Measurements from ENCODE around the gene CHST12.

The CHST12 gene

DNA sequence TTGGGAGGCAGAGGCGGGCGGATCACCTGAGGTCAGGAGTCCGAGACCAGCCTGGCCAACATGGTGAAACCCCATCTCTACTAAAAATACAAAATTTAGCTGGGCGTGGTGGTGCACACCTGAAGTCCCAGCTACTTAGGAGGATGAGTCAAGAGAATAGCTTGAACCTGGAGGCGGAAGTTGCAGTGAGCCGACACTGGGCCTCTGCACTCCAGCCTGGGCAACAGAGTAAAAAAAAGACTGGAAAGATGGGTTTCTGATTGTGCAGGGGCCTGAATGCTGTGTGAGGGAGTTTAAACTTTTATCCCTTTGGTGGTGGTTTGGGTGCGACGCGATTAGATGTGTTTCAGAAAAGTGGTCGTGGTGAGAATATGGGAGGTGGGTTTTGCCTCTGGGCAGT is 1.8 kb downstream of the CHST12 start:
- TF ChIP-seq, protein P1, sequence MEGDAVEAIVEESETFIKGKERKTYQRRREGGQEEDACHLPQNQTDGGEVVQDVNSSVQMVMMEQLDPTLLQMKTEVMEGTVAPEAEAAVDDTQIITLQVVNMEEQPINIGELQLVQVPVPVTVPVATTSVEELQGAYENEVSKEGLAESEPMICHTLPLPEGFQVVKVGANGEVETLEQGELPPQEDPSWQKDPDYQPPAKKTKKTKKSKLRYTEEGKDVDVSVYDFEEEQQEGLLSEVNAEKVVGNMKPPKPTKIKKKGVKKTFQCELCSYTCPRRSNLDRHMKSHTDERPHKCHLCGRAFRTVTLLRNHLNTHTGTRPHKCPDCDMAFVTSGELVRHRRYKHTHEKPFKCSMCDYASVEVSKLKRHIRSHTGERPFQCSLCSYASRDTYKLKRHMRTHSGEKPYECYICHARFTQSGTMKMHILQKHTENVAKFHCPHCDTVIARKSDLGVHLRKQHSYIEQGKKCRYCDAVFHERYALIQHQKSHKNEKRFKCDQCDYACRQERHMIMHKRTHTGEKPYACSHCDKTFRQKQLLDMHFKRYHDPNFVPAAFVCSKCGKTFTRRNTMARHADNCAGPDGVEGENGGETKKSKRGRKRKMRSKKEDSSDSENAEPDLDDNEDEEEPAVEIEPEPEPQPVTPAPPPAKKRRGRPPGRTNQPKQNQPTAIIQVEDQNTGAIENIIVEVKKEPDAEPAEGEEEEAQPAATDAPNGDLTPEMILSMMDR (IDR thresholded peaks at IDR 0.05; ENCODE audit: insufficient read depth, low read depth, low read length, missing control alignments): no peak
- no peak overlapping the region for H3K4me3 ChIP-seq (ENCODE audit: low read length)
- DNase-seq (ENCODE audit: low read depth): no peak

DNA sequence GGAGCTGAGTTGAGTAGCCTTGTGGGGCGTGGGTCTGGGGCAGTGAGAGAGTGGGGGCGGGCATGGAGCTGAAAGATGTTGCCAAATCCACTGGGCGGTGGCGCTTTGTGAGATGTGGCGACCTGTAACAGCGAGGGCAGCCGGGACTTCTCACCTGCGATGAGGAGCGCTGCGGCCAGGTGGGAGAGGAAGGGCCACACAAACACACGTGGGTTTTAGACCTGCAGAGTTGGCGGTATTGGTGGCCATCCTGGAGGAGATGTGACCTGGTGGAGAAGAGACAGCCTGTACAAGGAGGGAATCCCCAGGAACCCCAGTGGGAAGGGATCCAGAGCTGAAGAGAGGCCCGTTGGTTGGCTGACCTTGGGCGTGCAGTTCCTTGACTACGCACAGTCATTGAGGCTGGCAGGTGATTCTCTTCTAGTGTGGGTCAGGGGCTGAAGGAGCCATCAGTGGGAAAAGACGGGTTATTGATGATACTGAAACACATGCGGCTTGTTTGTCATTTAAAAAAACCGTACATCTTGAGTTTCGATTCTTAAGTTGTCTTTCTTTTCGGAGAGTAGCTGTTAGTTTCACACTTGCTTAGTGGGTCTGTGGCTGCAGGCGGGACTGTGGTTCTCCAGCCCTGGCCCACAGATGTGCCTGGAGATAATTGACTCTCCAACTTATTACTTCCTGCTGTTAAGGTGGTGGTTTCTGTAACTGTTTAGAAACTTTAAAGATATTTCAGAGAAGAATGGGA is 2.4 kb downstream of the CHST12 start:
- TF ChIP-seq, protein P1 (IDR thresholded peaks at IDR 0.05; ENCODE audit: insufficient read depth, low read depth, low read length, missing control alignments): no peak
- no peak overlapping the region for H3K4me3 ChIP-seq (ENCODE audit: low read length)
- DNase-seq (ENCODE audit: low read depth): no peak

DNA sequence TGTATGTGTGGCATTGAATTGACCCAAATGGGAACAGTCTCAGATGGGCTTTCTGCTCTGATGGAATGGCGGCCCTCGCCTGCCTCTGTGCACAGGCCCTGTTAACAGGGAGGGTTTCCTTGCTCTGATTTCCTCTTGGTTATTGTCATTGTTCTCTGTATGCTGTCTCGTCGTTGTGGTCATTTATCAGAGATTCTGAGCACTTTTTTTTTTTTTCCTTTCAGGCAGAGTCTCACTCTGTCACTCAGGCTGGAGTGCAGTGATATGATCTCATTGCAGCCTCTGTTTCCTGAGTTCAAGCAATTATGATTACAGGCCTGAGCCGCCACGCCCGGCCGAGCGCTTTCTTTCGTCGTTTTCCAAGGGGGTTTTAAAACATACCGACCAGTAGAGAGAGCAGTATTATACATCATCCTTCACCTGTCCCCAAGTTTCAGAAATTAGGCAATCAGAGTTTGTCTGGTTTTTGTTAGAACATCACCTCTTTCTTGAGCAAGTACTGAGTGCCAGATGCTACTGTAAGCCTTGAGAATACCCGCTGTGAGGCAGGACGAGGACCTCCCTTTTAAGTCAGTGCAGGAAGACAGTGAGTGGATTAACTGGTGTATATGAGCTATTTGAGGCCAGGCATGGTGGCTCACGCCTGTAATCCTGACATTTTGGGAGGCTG is 6.5 kb downstream of the CHST12 start:
- no peak overlapping the region for H3K4me3 ChIP-seq (ENCODE audit: low read length)
- DNase-seq (ENCODE audit: low read depth): no peak
- TF ChIP-seq, protein P1 (IDR thresholded peaks at IDR 0.05; ENCODE audit: insufficient read depth, low read depth, low read length, missing control alignments): no peak

DNA sequence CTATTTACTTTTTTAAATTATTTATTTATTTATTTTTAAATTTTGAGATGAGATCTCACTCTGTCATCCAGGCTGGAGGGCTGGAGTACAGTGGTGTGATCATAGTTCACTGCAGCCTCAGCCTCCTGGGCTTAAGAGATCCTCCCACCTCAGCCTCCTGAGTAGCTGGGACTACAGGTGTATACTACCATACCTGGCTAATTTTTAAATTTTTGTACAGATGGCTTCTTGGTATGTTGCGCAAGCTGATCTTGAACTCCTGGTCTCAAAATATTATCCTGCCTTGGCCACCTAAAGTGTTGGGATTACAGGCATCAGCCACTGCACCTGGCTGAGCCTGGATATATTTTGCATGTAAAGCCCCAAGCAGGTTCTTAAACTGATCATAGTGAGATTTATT is 7.6 kb downstream of the CHST12 start:
- no peak for DNase-seq (ENCODE audit: low read depth)
- H3K4me3 ChIP-seq (ENCODE audit: low read length): no peak overlapping the region
- TF ChIP-seq, protein P1 (IDR thresholded peaks at IDR 0.05; ENCODE audit: insufficient read depth, low read depth, low read length, missing control alignments): no peak

DNA sequence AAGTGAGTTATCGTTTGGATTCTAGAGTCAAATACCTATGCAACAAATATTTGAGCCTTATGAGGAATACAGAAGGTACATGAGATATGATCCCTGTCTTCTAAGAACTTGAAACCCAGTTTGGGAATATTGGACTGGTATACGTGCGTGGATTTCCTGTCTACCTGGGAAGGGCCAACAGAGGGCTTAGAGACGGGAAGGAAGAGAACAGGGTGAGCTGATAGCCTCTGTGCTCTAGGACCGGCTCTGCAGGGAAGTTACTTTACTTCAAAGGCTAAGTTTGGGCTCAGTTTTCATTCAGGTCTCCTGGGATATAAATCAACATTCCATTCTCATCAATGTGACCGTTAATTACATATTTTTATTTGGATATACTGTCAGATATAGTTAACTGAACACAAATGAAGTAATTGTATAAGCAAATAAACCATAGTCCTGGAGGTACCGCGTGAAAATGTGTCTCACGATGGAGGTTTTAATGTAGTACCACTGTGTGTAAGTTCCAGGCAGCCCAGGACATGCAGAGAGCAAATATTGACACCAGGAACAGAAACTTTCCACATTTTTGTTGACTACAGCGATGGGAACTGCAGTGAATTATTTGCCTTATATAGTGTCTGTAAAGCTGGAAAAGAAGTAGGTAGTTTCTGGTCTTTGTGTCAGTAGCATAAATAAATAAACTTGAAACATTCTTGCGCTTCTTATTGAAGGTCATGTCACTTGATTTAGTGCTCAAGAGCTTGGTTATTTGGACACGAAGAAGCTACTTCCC is 8.6 kb downstream of the CHST12 start:
- H3K4me3 ChIP-seq (ENCODE audit: low read length): no peak overlapping the region
- no peak for DNase-seq (ENCODE audit: low read depth)
- TF ChIP-seq, protein P1 (IDR thresholded peaks at IDR 0.05; ENCODE audit: insufficient read depth, low read depth, low read length, missing control alignments): no peak

DNA sequence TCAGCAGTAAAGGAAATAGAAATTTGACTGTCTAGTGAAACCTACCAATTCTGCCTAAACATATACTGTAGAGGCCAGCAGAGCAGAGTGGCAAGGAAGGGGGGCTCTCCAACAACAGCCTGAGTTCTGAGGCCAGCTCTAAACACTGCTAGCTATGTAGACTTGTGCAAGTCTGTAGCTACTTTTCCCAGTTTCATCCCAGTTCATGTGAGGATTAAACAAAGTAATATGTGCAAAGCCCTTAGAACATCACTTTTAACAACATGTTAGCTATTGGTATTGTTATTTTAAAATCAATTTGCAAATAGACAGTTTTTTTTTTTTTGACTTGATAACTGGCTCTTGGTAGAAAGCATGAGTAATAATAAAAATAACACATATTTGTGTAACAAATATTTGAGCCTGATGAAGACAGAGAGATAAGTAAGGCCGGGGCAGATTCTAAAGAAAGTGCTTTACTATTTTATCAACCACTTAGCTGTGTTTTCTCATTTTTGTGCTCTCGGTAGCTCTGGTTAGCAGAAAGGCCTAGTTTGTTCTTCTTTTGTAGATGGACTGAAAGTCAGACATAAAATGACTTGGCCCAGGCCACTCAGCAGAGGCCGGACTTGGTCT is 9.3 kb downstream of the CHST12 start:
- H3K4me3 ChIP-seq (ENCODE audit: low read length): no peak overlapping the region
- DNase-seq (ENCODE audit: low read depth): no peak
- TF ChIP-seq, protein P1 (IDR thresholded peaks at IDR 0.05; ENCODE audit: insufficient read depth, low read depth, low read length, missing control alignments): no peak

Measured in epithelial cell of esophagus (primary cell).